Skin epidermis (tissue), 12 donors: ENCODE data around the gene HOXD8.

Experiments
- H3K27ac ChIP-seq, 21 experiments: fragments of 200-600 bp; sonication (generic) in 11 of 21; one replicate each; pipeline ENCODE4 v1.5.0; 2020; ENCODE audit warnings: mild to moderate bottlenecking in 3 of 21, inconsistent platforms in 2 of 21, moderate library complexity in 2 of 21
- H3K4me3 ChIP-seq, 7 experiments: fragments of 200-600 bp; sonication (generic) in 2 of 7; one replicate each; pipeline ENCODE4 v1.5.0; 2020; ENCODE audit warnings: inconsistent platforms in 2 of 7, mild to moderate bottlenecking in 2 of 7, moderate library complexity in 1 of 7

HOXD8 gene

DNA sequence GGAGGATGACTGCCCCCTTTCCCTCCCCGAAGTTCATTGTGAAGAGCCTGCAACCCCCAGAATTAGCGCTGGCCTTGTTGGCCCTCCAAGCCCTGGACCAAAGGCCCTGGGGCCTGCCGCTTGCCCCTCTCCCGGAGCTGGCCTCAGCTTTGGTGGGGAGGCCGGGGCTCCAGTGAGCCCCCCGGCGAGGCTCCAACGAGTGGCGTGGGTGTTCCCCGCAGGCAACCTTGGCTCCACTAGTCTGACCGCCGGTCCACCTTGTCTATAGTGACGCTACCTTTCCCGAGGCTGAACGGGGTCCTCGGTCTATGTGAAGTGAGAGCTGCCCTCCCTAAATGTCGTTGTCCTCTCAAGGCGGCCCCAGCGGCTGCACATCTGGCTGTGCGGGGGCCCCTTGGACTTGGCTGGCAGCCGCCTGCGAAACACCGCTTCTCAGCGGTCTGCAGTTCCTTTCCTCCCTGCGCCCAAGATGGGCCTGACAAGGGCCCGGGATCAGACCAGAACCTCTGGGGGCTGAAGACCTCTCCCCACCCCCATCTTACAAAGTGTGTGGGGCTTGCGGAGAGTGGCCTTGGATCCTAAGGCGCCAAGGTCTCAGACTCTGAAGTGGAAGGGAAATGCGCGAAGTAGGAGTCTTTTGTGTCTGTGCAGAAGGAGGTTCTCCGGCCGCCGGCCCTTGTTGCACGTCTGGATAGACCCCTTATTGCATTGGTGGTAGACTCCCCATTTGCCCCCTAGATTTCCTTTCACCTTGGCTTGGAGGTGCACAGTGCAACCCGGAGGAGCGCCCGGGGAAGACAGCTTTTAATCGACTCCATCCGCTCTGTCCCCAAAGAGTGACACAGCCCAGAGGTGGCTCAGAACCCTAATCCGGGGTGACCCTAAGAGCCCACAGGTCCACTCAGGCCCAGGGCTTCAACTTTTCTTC is 16.9 kb upstream of the HOXD8 start:
- H3K4me3 ChIP-seq = no peak overlapping the region
- H3K27ac ChIP-seq = no peak overlapping the region

DNA sequence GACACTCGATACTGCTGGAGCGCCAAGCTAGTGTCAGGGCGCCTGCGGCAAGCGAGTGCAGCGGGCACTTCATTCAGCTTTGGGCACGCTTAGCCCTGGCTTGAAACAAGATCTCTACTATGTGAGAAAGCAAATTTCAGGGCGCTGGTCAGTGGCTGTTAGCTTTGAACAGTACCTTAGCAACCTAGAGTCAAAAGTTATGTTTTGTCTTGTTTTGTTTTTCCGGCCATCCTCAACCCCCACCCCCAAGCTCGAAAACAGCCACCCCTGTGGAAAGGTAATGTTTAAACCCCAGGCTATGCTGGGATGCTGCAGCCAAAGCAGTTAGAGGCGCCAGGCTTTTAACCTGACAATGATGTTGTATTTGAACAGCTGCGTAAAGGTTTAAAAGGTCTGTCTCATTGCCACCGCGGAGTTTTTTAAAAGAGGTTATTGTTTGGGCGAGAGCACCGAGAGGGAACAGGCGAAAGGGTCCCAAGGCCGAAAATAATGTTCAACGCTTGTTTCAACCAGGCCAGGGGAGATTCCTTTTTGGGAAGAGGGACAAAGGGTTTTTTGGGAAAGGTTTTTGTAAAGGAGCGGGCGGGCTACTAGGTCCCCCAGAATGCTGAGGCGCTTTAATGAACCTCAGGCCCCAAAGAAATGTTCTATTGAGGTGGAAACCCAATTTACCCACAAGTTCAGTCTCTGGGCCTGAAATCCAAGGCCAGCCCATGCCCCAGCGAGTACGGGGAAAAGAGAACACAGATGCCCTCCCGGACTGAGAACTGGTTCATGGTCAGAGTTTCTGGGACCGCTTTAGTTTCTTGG is 15.2 kb upstream of the HOXD8 start:
- no peak overlapping the region for H3K27ac ChIP-seq

DNA sequence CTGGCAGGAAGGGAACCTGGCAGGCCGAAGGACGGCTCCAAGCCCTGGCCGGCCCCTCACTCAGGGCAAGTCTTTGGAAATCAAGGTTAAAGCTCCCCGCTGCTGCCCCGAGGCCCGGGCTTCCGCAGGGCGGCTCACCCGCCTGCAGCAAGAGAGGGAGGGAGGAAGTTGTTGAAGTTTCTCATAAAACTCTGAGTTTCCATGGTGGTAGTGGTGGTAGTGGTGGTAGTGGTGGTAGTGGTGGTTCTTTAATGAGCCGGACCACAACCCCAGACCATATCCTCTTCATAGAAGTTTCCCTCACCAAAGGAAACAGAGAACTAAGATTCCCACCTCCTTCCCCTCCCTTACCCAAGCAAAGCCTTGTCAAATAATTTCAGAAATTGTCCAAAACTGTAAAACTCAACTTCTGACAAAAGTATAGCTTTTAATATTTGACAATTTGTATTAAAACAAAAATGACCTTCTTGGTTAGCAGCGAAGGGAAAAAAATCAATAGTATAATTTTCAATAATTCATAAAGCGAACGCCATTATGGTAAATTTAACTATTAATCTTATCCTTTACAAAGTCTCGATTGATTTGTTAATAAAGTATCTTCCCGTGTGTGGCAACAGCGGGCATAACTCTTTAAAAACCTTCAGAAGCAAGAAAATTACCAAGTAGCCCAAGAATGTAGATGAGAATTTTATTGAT is 14.4 kb upstream of the HOXD8 start:
- no peak overlapping the region for H3K4me3 ChIP-seq
- no peak overlapping the region for H3K27ac ChIP-seq

More for the DNA sequence above, 15.2 kb upstream of the HOXD8 start:
- no peak overlapping the region for H3K4me3 ChIP-seq

DNA sequence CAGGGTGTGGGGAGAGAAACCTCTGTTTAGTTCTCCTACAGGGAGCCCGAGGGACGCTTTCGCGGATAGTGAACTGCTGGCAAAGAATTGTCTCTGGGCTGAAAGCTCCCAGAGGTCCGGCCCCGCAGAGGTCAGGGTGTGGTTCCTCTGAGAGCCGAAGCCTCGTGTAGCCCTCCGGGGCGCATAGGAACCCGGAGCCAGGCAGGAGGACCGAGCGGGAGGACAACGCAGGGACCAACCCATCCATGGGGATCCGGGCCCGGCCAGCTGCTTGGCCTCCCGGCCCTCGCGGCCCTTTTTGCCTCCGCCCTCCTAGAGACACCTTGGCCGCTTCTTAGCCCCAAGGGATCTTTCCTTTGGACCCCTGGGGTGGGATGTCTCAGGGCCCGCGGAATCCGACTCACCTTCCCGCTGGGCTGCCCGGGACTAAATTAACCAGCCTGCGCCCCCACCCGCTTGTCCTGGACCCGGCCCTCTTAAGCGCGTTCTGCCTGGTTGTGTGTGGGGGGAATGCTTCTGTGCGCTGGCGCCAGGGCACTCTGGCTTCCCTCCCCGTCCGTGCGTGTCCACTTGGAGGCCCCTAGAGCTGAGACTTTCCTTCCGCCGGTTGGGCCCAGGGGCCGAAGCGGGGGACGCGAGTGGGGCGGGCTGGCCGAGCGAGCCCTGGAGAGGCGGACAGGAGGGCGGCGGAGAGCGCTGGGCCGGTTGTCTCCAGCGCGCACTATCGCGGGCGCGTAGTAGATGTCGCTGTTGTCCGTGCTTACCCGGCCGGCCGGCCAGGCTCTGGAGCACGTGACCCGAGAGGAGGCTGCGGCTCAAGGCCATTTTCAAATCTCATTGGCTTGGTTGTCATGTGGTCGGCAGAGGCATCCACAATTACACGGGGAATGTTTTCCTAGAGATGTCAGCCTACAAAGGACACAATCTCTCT is 13.4 kb upstream of the HOXD8 start, which contains the start of gene HOXD10:
TSS of gene HOXD10 (plus strand) at position 896 of the 931 bp plus-strand sequence. CDS start 56 bp downstream, outside the sequence.
- H3K4me3 ChIP-seq = peak within 1 kb of the TSS; percentile 9 to 25 (median 15)

DNA sequence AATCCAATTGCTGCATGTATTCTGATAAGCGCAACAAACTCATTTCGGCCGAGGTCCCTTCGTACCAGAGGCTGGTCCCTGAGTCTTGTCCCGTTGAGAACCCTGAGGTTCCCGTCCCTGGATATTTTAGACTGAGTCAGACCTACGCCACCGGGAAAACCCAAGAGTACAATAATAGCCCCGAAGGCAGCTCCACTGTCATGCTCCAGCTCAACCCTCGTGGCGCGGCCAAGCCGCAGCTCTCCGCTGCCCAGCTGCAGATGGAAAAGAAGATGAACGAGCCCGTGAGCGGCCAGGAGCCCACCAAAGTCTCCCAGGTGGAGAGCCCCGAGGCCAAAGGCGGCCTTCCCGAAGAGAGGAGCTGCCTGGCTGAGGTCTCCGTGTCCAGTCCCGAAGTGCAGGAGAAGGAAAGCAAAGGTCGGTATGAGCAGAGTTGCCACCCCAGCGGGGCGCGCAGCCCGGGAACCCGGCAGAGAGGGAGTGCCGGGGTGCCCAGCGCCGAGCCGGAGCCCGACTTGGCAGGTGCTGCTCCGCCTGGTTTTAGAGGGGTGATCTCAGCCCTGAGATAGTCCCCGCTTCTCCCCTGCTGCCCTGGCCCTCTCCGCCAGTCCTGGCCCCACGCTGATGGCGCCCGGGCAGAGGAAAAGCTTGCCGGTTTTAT is 12.2 kb upstream of the HOXD8 start:
- Histone ChIP-seq H3K4me3 (peak overlapping the region; percentile 7 to 24 (median 15)), H3K27ac (peak overlapping the region in 6 of 21 experiments; percentile 1 to 71 (median 54))

More for the DNA sequence above, 13.4 kb upstream of the HOXD8 start, which contains the start of gene HOXD10:
- H3K27ac ChIP-seq = peak within 1 kb of the TSS in 10 of 21 experiments; percentile 1 to 71 (median 34)

DNA sequence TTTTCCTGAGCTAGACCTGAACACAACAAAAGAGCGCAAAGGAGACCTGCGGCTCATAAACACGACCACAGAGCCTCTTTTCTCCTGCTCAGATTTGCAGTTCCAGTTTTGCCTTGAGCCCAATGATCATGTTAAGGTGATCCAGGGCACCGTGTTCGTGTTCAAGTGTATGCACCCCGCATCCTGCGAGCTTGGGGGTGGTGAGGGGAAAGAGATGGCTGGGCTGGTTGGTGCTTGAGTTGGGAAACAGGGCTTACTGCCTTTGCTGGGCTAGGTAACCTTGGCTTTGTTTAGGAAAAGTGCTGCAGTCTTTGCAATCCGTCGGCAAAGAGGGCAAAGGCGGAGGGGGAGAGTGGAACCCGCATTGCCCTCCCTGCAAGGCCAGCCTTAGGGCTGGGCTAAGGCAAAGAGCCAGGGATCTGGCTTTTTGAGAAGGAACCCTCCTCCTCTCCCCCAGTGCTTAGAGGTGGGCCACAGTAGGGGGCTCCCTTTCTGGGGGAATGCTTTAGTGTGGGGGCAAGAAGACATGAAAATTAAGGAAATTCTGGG is 11.6 kb upstream of the HOXD8 start:
- H3K4me3 ChIP-seq = peak overlapping the region; percentile 7 to 24 (median 15)
- H3K27ac ChIP-seq = peak overlapping the region in 6 of 21 experiments; percentile 1 to 71 (median 54)

DNA sequence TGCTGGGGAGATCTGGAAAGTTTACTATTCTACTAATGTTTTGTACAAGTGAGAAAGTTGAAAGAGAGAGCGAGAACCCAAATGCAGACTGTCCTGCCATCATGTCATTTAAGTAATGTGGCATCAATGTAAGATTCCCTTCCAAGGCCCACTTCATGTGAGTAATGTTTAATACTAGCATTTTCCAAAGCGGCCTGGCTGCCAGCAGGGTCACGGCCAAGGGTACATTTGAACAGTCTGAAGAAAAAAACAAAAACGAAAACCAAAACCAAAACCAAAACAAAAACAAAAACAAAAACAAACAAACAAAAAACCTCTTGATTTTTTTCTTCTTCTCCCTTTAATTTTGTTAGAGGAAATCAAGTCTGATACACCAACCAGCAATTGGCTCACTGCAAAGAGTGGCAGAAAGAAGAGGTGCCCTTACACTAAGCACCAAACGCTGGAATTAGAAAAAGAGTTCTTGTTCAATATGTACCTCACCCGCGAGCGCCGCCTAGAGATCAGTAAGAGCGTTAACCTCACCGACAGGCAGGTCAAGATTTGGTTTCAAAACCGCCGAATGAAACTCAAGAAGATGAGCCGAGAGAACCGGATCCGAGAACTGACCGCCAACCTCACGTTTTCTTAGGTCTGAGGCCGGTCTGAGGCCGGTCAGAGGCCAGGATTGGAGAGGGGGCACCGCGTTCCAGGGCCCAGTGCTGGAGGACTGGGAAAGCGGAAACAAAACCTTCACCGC is 10.7 kb upstream of the HOXD8 start:
- H3K27ac ChIP-seq = peak overlapping the region in 3 of 21 experiments; percentile 54 to 71 (median 55)

DNA sequence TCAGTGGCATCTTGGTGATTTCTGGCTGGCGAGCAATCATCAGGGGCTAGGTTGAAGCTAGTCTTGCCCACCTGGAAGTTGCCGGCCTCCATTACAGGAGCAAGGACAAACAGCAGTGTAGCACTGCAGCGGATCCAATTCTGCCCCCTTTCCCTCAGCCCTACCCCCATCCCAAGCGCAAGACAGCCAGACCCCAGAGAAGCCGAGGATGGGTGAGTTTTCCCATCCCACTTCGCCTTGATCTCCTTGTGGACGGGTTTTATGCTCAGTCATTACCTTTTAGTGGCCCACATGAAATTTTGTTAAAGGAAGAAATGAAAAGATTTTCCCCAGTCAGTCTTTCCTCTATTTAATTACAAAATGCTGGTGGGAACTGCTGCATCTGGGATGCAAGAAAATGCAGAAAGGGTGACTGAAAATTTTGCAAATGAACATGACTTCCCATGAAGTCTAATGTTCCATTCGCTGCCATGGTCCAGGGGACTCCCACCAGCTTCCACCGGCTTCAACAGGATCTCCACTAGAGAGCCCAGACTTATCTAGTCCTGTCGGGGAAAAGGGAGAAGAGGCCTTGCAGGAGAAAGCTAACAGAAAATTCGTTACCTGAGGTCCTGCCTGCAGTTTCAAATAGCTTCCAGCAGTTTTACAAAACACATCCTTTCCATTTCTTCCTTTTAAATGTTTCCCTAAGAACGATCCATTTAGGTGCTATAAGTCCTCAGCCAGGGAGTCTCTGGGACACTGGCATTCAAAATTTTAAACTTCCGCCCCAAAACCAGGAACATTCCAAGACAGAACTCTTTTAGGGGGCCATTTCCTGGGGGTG is 8.9 kb upstream of the HOXD8 start:
- Histone ChIP-seq H3K27ac (peak overlapping the region in 9 of 21 experiments; percentile 3 to 91 (median 76)), H3K4me3 (peak overlapping the region in 2 of 7 experiments; percentile 1 to 50)

More for the DNA sequence above, 10.7 kb upstream of the HOXD8 start:
- H3K4me3 ChIP-seq = peak overlapping the region in 2 of 7 experiments; percentile 15 to 24

DNA sequence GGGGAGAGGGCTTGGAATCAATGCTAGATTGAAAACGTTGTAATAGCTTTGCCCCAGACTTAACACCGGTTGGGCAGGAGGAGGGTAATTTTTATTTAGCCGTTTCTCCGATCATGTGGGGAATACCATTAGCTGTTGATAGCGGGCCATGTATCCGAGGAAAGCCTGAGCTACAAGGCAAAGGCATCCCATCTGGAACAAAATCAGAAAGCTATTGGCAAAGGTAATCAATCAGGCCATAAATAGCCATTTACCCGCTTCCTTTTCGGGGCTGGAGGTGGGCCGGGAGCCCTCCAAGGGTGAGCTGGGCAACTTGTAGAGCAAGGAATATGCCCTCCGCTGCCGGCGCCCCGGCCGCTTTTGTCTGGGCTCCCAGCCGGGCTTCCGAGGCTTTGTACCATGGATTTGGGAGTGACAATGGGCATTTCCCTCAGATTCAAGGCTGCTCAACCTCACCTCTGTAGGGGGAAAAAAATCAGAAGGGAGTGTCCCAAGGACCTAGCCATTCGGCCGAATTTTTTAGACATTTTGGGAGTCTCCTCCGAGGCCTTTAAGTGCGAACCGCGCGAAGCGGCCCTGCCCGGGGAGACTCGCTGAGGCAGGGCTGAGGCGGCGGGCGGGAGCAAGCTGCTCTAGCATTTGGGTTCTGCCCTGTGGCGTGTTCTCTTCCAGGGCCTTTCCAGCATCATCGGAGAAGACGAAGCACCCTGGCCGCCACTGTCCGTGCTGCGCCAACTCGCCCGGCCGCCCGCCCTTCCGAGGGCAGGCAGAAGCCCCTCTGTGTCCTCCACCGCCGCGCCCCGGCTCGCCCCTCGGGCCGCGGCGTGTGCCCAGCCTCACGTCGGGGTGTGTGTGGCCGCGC is 8.1 kb upstream of the HOXD8 start:
- H3K4me3 ChIP-seq = peak overlapping the region; percentile 26 to 62 (median 41)
- H3K27ac ChIP-seq = peak overlapping the region in 17 of 21 experiments; percentile 2 to 91 (median 75)

DNA sequence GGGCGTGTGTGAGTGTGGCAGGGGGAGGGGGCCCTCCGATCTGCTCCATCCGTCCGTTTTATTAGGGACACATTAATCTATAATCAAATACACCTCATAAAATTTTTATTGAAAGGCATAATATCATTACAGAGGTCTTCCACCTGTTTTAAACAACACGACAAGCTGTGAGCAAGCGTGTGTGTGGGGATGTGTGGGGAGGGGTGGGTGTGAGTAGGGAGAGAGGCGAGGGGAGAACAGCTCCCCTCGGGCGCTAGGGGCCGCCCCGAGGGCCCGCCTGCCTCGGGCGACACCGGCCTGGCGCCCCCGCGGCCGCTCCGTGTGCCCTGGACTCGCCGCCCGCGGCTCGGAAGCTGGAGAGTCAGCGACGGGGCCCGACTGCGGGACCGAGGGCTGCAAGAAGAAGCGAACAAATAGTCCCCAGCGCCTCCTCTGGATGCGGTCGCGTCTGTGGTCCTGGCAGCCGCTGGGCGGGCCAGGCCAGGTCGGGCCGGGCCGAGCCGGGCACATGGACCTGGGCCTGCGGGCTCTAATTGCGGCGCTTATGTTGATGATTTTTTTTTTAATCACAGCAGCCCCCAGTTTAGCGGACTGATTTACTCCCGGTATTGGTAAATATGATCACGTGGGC is 7.3 kb upstream of the HOXD8 start:
- peak overlapping the region in 18 of 21 experiments; percentile 19 to 91 (median 74) for H3K27ac ChIP-seq

DNA sequence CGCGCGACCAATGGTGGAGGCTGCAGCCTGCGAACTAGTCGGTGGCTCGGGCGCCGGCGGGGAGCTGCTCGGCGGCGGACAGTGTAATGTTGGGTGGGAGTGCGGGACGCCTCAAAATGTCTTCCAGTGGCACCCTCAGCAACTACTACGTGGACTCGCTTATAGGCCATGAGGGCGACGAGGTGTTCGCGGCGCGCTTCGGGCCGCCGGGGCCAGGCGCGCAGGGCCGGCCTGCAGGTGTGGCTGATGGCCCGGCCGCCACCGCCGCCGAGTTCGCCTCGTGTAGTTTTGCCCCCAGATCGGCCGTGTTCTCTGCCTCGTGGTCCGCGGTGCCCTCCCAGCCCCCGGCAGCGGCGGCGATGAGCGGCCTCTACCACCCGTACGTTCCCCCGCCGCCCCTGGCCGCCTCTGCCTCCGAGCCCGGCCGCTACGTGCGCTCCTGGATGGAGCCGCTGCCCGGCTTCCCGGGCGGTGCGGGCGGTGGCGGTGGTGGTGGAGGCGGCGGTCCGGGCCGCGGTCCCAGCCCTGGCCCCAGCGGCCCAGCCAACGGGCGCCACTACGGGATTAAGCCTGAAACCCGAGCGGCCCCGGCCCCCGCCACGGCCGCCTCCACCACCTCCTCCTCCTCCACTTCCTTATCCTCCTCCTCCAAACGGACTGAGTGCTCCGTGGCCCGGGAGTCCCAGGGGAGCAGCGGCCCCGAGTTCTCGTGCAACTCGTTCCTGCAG is 6.7 kb upstream of the HOXD8 start, which contains the start of gene HOXD9:
TSS of gene HOXD9 (plus strand) at position 37 of the 728 bp plus-strand sequence. CDS start at position 87, 50 bp downstream.
- H3K27ac ChIP-seq = peak within 1 kb of the TSS in 19 of 21 experiments; percentile 19 to 91 (median 75)
- peak within 1 kb of the TSS; percentile 26 to 62 (median 41) for H3K4me3 ChIP-seq

More for the DNA sequence above, 7.3 kb upstream of the HOXD8 start:
- H3K4me3 ChIP-seq = peak overlapping the region; percentile 26 to 62 (median 41)

DNA sequence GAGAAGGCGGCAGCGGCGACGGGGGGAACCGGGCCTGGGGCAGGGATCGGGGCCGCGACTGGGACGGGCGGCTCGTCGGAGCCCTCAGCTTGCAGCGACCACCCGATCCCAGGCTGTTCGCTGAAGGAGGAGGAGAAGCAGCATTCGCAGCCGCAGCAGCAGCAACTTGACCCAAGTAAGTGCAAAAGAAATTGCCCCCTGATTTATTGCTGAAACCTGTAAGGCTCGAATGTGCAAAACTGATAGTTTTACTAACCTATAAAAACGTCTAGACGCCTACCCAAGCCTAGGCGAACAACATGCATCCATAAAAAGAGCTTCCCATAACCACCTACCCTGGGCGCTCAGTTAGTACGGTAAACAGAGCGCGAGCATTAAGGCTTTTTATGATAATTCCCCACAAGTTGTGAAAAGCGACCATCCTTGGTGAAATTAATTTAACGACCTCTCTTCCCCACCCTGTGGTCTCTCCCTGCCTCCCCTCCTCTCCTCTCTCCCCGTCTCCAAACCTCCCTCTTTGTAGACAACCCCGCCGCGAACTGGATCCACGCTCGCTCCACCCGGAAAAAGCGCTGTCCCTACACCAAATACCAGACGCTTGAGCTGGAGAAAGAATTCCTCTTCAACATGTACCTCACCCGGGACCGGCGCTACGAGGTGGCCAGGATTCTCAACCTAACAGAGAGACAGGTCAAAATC is 5.9 kb upstream of the HOXD8 start:
- peak overlapping the region; percentile 26 to 62 (median 41) for H3K4me3 ChIP-seq
- H3K27ac ChIP-seq = peak overlapping the region in 17 of 21 experiments; percentile 19 to 91 (median 76)
